Measurements from ENCODE around the gene GPR78.
"Not testable (repeated sequence)": the region's sequence is repeated elsewhere in the genome, so short reads cannot be mapped to it uniquely, and the experiment has no call there.

GPR78 gene

GRCh38 chr4:8616831-8617230 is 36.6 kb downstream of the GPR78 start:
- no peak for DNase-seq (ENCODE audit: low spot score)

GRCh38 chr4:8617486-8618040 is 37.4 kb downstream of the GPR78 start:
- no peak for DNase-seq (ENCODE audit: low spot score)

- no peak for DNase-seq (ENCODE audit: low spot score)
Measured at GRCh38 chr4:8618421-8618820, 38.2 kb downstream of the GPR78 start.

GRCh38 chr4:8618961-8619720 is 38.9 kb downstream of the GPR78 start:
- no peak for DNase-seq (ENCODE audit: low spot score)

- DNase-seq (ENCODE audit: low spot score) = not testable (repeated sequence)
Measured at GRCh38 chr4:8621135-8621534, 40.9 kb downstream of the GPR78 start.

- DNase-seq (ENCODE audit: low spot score) = not testable (repeated sequence)
Measured at GRCh38 chr4:8624601-8625272, 44.5 kb downstream of the GPR78 start.

GRCh38 chr4:8630240-8630905 is 50.2 kb downstream of the GPR78 start:
- not testable (repeated sequence) for DNase-seq (ENCODE audit: low spot score)

GRCh38 chr4:8631896-8632295 is 51.7 kb downstream of the GPR78 start:
- DNase-seq (ENCODE audit: low spot score) = not testable (repeated sequence)

GRCh38 chr4:8634773-8635172 is 54.6 kb downstream of the GPR78 start:
- not testable (repeated sequence) for DNase-seq (ENCODE audit: low spot score)

- DNase-seq (ENCODE audit: low spot score) = not testable (repeated sequence)
Measured at GRCh38 chr4:8635897-8636554, 55.8 kb downstream of the GPR78 start.

Data from kidney capillary endothelial cell (primary cell).